KMS-11 (cell line): ENCODE measurements around the gene ATF7IP.
A peak's percentile ranks its signal among the peaks of the same experiment; 100 is the strongest.

Experiments
- H2AFZ ChIP-seq: fragments of 200-600 bp; sonication (generic); 2 replicates; pipeline ENCODE4 v1.6.1; 2016; ENCODE audit warnings: antibody characterized with exemption, mixed run types, low read depth
- H3K27ac ChIP-seq: fragments of 200-600 bp; sonication (generic); 2 replicates; pipeline ENCODE4 v1.6.1; 2016; ENCODE audit warnings: mild to moderate bottlenecking, mixed run types
- H3K27me3 ChIP-seq: fragments of 200-600 bp; sonication (generic); 2 replicates; pipeline ENCODE4 v1.6.1; 2017; ENCODE audit warnings: mild to moderate bottlenecking, low read depth, mixed run types, moderate library complexity; ENCODE audit not compliant: insufficient read depth
- H3K36me3 ChIP-seq: fragments of 200-600 bp; sonication (generic); 2 replicates; pipeline ENCODE4 v1.6.1; 2017; ENCODE audit warnings: mild to moderate bottlenecking, mixed run types; ENCODE audit not compliant: insufficient read depth
- H3K4me1 ChIP-seq: fragments of 200-600 bp; sonication (generic); 2 replicates; pipeline ENCODE4 v1.6.1; 2016; ENCODE audit warnings: mild to moderate bottlenecking, low read depth, mixed run types; ENCODE audit not compliant: poor library complexity, severe bottlenecking
- H3K4me2 ChIP-seq: fragments of 200-600 bp; sonication (generic); 2 replicates; pipeline ENCODE4 v1.7.0; 2016; ENCODE audit warnings: mild to moderate bottlenecking, mixed run types
- H3K4me3 ChIP-seq: fragments of 200-600 bp; sonication (generic); IDR thresholded peaks from 2 replicates; pipeline ENCODE4 v1.6.1; 2017; ENCODE audit warnings: low read depth, low read length, mixed read lengths; ENCODE audit not compliant: insufficient read depth
- H3K79me2 ChIP-seq: fragments of 200-600 bp; sonication (generic); 2 replicates; pipeline ENCODE4 v1.6.1; 2016; ENCODE audit warnings: low read depth, mixed run types; ENCODE audit not compliant: insufficient read depth
- H3K9ac ChIP-seq: fragments of 200-600 bp; sonication (generic); 2 replicates; pipeline ENCODE4 v1.6.1; 2016; ENCODE audit warnings: mild to moderate bottlenecking, mixed run types
- H4K20me1 ChIP-seq: fragments of 200-600 bp; sonication (generic); 2 replicates; pipeline ENCODE4 v1.6.1; 2016; ENCODE audit warnings: mild to moderate bottlenecking, mixed run types; ENCODE audit not compliant: insufficient read depth
- TF ChIP-seq, protein P1 (sequence below): fragments of 200-600 bp; sonication (generic); conservative IDR thresholded peaks from 2 replicates; pipeline ENCODE4 v1.6.1; 2017; ENCODE audit warnings: low read depth, mild to moderate bottlenecking, antibody characterized with exemption, low read length, moderate library complexity, mixed read lengths

ATF7IP gene

GRCh38 chr12:14367040-14367661 is 1.7 kb downstream of the ATF7IP start:
- Histone ChIP-seq H3K9ac (peak overlapping the region; percentile 86), H3K79me2 (peaks cover 63% of the 10 kb centered on the region), H3K27ac (peak overlapping the region; percentile 100), H3K27me3 (no peaks in the 10 kb centered on the region), H3K4me1 (peaks cover 34% of the 10 kb centered on the region), H2AFZ (no peak overlapping the region; the same call in 1 of the 2 replicates), H4K20me1 (no peaks in the 10 kb centered on the region), H3K4me3 (no peak overlapping the region), H3K36me3 (no peaks in the 10 kb centered on the region), H3K4me2 (peak overlapping the region; percentile 57)
- TF ChIP-seq, protein P1, sequence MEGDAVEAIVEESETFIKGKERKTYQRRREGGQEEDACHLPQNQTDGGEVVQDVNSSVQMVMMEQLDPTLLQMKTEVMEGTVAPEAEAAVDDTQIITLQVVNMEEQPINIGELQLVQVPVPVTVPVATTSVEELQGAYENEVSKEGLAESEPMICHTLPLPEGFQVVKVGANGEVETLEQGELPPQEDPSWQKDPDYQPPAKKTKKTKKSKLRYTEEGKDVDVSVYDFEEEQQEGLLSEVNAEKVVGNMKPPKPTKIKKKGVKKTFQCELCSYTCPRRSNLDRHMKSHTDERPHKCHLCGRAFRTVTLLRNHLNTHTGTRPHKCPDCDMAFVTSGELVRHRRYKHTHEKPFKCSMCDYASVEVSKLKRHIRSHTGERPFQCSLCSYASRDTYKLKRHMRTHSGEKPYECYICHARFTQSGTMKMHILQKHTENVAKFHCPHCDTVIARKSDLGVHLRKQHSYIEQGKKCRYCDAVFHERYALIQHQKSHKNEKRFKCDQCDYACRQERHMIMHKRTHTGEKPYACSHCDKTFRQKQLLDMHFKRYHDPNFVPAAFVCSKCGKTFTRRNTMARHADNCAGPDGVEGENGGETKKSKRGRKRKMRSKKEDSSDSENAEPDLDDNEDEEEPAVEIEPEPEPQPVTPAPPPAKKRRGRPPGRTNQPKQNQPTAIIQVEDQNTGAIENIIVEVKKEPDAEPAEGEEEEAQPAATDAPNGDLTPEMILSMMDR: no peak

DNA sequence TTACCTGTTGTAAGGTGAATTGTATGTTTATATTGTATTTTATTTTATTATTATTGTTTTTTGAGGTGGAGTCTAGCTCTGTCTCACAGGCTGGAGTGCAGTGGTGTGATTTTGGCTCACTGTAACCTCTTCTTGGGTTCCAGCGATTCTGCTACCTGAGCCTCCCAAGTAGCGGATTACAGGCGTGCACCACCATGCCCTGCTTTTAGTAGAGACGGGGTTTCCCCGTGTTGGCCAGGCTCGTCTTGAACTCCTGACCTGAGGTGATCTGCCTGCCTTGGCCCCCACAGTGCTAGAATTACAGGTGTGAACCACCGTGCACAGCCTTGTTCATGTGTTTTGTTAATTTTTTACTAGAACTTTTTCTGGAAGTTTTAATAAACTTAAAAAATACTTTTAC is 3.8 kb downstream of the ATF7IP start:
- H3K4me1 ChIP-seq: peaks cover 51% of the 10 kb centered on the region
- no peaks in the 10 kb centered on the region for H3K36me3 ChIP-seq
- no peak overlapping the region for H3K4me2 ChIP-seq
- H4K20me1 ChIP-seq: no peaks in the 10 kb centered on the region
- H2AFZ ChIP-seq: no peak overlapping the region
- H3K4me3 ChIP-seq: no peak overlapping the region
- H3K9ac ChIP-seq: no peak overlapping the region
- no peaks in the 10 kb centered on the region for H3K27me3 ChIP-seq
- H3K27ac ChIP-seq: no peak overlapping the region
- peaks cover 84% of the 10 kb centered on the region for H3K79me2 ChIP-seq
- TF ChIP-seq, protein P1: no peak

- Histone ChIP-seq H3K36me3 (no peaks in the 10 kb centered on the region), H3K4me1 (peaks cover 39% of the 10 kb centered on the region), H3K79me2 (peaks cover 92% of the 10 kb centered on the region), H3K27me3 (no peaks in the 10 kb centered on the region), H3K4me2 (peak overlapping the region; percentile 21; the same call in 1 of the 2 replicates), H4K20me1 (no peaks in the 10 kb centered on the region), H3K27ac (peak overlapping the region; percentile 2; the same call in 1 of the 2 replicates), H2AFZ (no peak overlapping the region), H3K4me3 (no peak overlapping the region), H3K9ac (no peak overlapping the region)
- TF ChIP-seq, protein P1: no peak
Observed at GRCh38 chr12:14373217-14373616, 7.7 kb downstream of the ATF7IP start.

DNA sequence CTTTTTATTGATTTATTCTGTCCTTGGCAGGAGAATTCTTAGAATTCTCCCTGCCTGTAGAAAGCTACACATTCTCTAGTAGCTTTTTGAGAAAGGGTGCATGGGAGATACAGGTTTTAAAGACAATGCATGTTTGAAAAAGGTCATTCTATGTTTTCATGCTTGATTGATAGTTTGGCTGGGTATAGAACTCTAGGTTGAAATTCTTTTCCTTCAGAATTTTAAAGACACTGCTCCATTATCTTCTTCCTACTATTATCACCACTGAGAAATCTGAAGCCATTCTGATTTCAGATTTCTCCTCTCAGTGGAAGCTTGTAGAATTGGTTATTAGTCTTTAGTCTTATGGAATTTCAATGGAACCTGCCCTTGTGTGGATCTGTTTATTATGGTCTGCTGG is 14.0 kb downstream of the ATF7IP start:
- no peak overlapping the region for H3K27ac ChIP-seq
- no peak overlapping the region for H2AFZ ChIP-seq
- peaks cover 90% of the 10 kb centered on the region for H3K79me2 ChIP-seq
- no peak overlapping the region for H3K9ac ChIP-seq
- H4K20me1 ChIP-seq: no peaks in the 10 kb centered on the region
- H3K4me3 ChIP-seq: no peak overlapping the region
- TF ChIP-seq, protein P1: no peak
- H3K36me3 ChIP-seq: no peaks in the 10 kb centered on the region
- peaks cover 27% of the 10 kb centered on the region for H3K4me1 ChIP-seq
- H3K4me2 ChIP-seq: no peak overlapping the region
- H3K27me3 ChIP-seq: no peaks in the 10 kb centered on the region
